Transverse colon (tissue), 4 donors: ENCODE measurements around the gene KLHL18. TPM values are rescaled to one million over a fixed set of nuclear protein-coding genes. Genes with fewer than 3 reads are reported as not detected.
"Not testable (repeated sequence)": the region's sequence is repeated elsewhere in the genome, so short reads cannot be mapped to it uniquely, and the experiment has no call there.

ENCODE experiments used
- DNase-seq: peaks from one replicate; pipeline ENCODE4 v3.0.0-alpha.2; 2019
- H3K27ac ChIP-seq, 4 donors: fragments of 200-600 bp; sonication (generic); 2 replicates each; pipeline ENCODE4 v1.5.1; 2016 to 2018; ENCODE audit warnings: inconsistent platforms in 4 of 4
- H3K27me3 ChIP-seq: fragments of 200-600 bp; sonication (generic); 2 replicates; pipeline ENCODE4 v1.5.1; 2017; ENCODE audit warnings: inconsistent platforms
- H3K36me3 ChIP-seq, 4 donors: fragments of 200-600 bp; sonication (generic); 2 replicates each; pipeline ENCODE4 v1.5.1; 2017 to 2019; ENCODE audit warnings: inconsistent platforms in 4 of 4
- H3K4me1 ChIP-seq, 4 donors: fragments of 200-600 bp; sonication (generic); 2 replicates each; pipeline ENCODE4 v1.5.1; 2017 to 2020; ENCODE audit warnings: inconsistent platforms in 4 of 4
- H3K4me3 ChIP-seq, 4 donors: fragments of 200-600 bp; sonication (generic); 1 replicate in 1 of 4; 2 replicates in 3 of 4; pipeline versions ENCODE4 v1.5.1 to v1.6.1; 2017 to 2019; ENCODE audit warnings: inconsistent platforms in 4 of 4
- H3K9me3 ChIP-seq, 2 donors: fragments of 200-600 bp; sonication (generic); 2 replicates each; pipeline ENCODE4 v1.5.1; 2017 to 2019; ENCODE audit warnings: inconsistent platforms in 2 of 2
- EP300 ChIP-seq: sonication (generic); formaldehyde crosslinking; IDR thresholded peaks from one replicate; pipeline ENCODE4 v1.6.1; 2017; ENCODE audit warnings: antibody characterized with exemption, low read depth
- POLR2A ChIP-seq: fragments of 450-650 bp; IDR thresholded peaks from one replicate; pipeline ENCODE4 v1.6.1; 2016; ENCODE audit warnings: antibody characterized with exemption, mild to moderate bottlenecking, moderate library complexity
- POLR2AphosphoS5 ChIP-seq, 3 donors: sonication (generic); formaldehyde crosslinking; IDR thresholded peaks; one replicate each; pipeline ENCODE4 v1.6.1; 2016; ENCODE audit warnings: antibody characterized with exemption in 3 of 3
- WGBS, 2 donors: methylation state at CpG; one replicate each; pipeline ENCODE4 v1.1.5; 2018; ENCODE audit warnings: low coverage in 1 of 2; 5-methylcytosine and 5-hydroxymethylcytosine counted together
- in situ Hi-C, 4 donors: fragments of 200-750 bp; cut with MboI; loops; one replicate each; pipeline versions ENCODE4 v1.15.0 to v1.15.1; 2017; ENCODE audit warnings: low sequenced_read_pairs in 3 of 4, low pct_ligation_motif_present in 1 of 4, low pct_unique_long_range_greater_than_20kb in 1 of 4
- intact Hi-C: fragments of 100-400 bp; cut with DNase I; formaldehyde crosslinking; loops from one replicate; pipeline ENCODE4 v1.15.1; 2023; ENCODE audit warnings: low total_unique reads
- total RNA-seq, 4 donors: library from RNA; depleted of rRNA; stranded (reverse); fragments of >200 nt; gene quantifications; one replicate each; pipeline ENCODE4 v1.1.0, GENCODE V29; 2016
- TF ChIP-seq, protein P1 (sequence below), 5 experiments: fragments of 200-600 bp in 3 of 5; fragments of 450-650 bp in 2 of 5; sonication (generic) in 3 of 5; IDR thresholded peaks; 1 replicate in 2 of 5; 2 replicates in 3 of 5; pipeline ENCODE4 v1.5.1; 2016 to 2017; ENCODE audit warnings: antibody characterized with exemption in 5 of 5, inconsistent platforms in 3 of 5, mild to moderate bottlenecking in 2 of 5, moderate library complexity in 1 of 5

The KLHL18 gene
- total RNA-seq, 4 donors from 2014 or later = 12.2 to 48.6 (median 14.5) TPM

DNA sequence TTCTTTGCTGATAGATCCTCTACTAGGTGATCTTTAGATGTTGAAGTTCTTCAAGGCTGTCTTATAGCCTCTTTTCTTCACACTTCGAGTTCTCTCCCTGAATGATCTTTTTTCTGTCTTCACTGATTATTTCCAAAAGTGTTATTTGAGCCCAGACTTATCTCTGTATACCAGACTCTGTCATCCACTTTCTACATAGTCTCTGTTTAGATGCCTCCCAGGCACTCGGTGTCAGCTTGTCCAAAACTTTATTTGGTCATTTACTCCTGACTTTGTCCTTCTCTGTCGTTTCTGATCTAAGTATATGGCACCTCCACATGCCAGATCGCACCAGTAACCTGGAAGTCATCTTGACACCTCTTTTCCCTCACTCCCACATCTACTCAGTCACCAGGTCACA lies 27.6 kb downstream of the KLHL18 start:
- Histone ChIP-seq H3K36me3 (no peaks in the 10 kb centered on the region), H3K4me1 (peaks cover 0 to 15% (median 0%) of the 10 kb centered on the region in 4 donors), H3K27ac (no peak overlapping the region), H3K4me3 (no peak overlapping the region), H3K9me3 (no peaks in the 10 kb centered on the region), H3K27me3 (no peaks in the 10 kb centered on the region)
- intact Hi-C loops = no loop called here
- WGBS, 2 donors = 85 to 90% methylated on average over 3 to 4 of the region's 4 CpGs
- in situ Hi-C loops = no loop called here
- DNase-seq = no peak
- TF ChIP-seq POLR2A (no peak), EP300 (no peak), POLR2AphosphoS5 (IDR thresholded peaks at IDR 0.05) (no peak)
- TF ChIP-seq, protein P1, sequence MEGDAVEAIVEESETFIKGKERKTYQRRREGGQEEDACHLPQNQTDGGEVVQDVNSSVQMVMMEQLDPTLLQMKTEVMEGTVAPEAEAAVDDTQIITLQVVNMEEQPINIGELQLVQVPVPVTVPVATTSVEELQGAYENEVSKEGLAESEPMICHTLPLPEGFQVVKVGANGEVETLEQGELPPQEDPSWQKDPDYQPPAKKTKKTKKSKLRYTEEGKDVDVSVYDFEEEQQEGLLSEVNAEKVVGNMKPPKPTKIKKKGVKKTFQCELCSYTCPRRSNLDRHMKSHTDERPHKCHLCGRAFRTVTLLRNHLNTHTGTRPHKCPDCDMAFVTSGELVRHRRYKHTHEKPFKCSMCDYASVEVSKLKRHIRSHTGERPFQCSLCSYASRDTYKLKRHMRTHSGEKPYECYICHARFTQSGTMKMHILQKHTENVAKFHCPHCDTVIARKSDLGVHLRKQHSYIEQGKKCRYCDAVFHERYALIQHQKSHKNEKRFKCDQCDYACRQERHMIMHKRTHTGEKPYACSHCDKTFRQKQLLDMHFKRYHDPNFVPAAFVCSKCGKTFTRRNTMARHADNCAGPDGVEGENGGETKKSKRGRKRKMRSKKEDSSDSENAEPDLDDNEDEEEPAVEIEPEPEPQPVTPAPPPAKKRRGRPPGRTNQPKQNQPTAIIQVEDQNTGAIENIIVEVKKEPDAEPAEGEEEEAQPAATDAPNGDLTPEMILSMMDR (IDR thresholded peaks at IDR 0.05) = no peak

DNA sequence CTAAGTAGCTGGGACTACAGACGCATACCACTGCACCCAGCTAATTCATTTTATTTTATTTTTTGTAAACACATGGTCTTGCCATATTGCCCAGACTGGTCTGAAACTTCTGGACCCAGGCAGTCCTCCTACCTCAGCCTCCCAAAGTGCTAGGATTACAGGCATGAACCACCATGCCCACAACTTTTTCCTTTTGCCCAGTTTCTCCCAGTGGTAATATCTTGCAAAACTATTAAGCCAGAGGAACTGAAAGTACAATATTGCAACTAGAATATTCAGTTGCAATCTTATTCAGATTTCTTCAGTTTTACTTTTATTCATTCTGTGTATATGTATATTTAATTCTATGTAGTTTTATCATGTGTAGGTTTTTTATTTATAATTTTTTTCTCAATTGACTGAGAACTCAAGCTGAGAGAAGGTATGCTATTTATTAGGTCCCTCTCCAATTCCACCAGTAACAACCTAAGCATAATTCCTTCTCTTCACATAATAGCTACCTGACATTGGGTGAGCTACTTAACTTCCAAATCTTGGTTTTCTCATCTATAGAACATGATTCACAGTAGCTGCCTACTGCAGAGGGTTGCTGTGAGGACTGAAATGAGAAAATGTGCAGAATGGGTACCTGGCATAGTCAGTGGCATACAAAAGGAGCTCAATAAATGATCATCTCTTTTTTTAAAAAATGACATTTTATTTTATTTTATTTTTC lies 30.8 kb downstream of the KLHL18 start:
- Histone ChIP-seq H3K27me3 (no peaks in the 10 kb centered on the region), H3K4me1 (peaks cover 0 to 19% (median 0%) of the 10 kb centered on the region in 4 donors), H3K4me3 (no peak overlapping the region), H3K27ac (no peak overlapping the region), H3K36me3 (no peaks in the 10 kb centered on the region), H3K9me3 (no peaks in the 10 kb centered on the region)
- intact Hi-C loops (no loop called here), in situ Hi-C loops (no loop called here)
- WGBS, 2 donors = 84 to 100% methylated on average over 1 of the region's 1 CpG
- DNase-seq = no peak
- TF ChIP-seq, protein P1 (IDR thresholded peaks at IDR 0.05) = no peak
- TF ChIP-seq EP300 (no peak), POLR2AphosphoS5 (IDR thresholded peaks at IDR 0.05) (no peak), POLR2A (no peak)

DNA sequence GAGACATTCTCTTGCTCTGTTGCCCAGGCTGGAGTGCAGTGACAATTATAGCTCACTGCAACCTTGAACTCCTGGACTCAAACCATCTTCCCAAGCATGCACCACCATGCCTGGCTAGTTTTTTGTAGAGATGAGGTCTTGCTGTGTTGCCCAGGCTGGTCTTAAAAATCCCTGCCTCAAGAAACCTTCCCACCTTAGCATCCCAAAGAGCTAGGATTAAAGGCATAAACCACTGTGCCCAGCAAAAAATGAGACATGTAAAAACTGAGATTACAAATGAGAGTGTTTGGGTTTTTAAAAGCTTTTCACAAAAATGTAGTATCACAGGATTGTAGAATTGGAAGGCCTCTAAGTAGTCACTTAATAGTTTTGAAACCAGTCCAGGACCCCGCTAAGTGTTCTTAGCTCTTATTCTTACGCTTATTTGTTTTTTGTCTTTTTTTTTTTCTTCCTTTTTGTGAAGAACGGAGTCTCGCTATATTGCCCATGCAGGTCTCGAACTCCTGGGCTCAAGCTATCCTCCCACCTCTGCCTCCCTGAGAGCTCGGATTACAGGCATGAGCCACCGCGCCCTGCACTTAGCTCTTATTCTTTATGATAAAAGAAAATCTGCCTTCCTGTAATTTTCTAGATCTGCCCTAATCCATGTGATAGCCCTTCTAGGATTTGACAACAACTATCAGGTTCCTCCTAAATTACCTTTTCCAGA lies 31.5 kb downstream of the KLHL18 start:
- intact Hi-C loops = no loop called here
- peaks cover 0 to 23% (median 5%) of the 10 kb centered on the region in 4 donors for H3K4me1 ChIP-seq
- H3K27ac ChIP-seq = no peak overlapping the region
- no peak overlapping the region for H3K4me3 ChIP-seq
- TF ChIP-seq POLR2A = no peak
- no peak for TF ChIP-seq POLR2AphosphoS5 (IDR thresholded peaks at IDR 0.05)
- TF ChIP-seq, protein P1 (IDR thresholded peaks at IDR 0.05) = no peak
- no peak for TF ChIP-seq EP300
- no peaks in the 10 kb centered on the region for H3K27me3 ChIP-seq
- in situ Hi-C loops = no loop called here
- WGBS, 2 donors = 95 to 97% methylated on average over 6 to 8 of the region's 8 CpGs
- no peak for DNase-seq
- no peaks in the 10 kb centered on the region for H3K9me3 ChIP-seq
- no peaks in the 10 kb centered on the region for H3K36me3 ChIP-seq

DNA sequence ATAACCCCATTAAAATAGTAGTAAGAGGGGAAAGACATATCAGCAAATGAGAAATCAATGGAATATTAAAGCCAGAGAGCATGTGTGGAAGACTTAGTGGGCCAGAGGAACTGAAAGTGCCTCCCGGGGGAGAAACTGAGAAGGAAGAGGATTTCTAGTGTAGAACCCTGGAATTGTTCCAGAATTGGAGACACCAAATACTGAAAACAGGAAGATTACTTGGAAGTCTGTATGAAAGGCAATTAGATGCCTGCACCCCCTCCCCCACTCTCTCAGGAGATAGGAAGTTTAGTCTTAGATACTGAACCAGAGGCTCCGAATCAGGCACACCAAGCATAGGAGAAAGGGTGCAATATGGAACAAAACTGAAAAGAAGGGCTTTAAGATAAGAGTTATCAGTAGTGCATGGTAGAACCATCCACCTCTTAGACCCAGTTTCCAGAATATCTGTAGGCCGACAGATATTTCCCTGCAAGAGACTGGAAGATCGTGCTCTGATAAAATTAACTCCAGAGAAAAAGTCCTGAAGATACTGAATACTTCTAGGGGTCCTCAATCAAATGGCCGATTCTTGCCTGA lies 32.4 kb downstream of the KLHL18 start:
- peak; percentile 20 for DNase-seq
- in situ Hi-C loops = no loop called here
- TF ChIP-seq EP300 (no peak), POLR2AphosphoS5 (IDR thresholded peaks at IDR 0.05) (no peak), POLR2A (no peak)
- TF ChIP-seq, protein P1 (IDR thresholded peaks at IDR 0.05) = no peak
- H3K4me3 ChIP-seq = no peak overlapping the region
- peaks cover 0 to 23% (median 5%) of the 10 kb centered on the region in 4 donors for H3K4me1 ChIP-seq
- H3K27ac ChIP-seq = no peak overlapping the region
- H3K27me3 ChIP-seq = no peaks in the 10 kb centered on the region
- H3K36me3 ChIP-seq = peaks cover 0 to under 1% (median 0%) of the 10 kb centered on the region in 4 donors
- intact Hi-C loops = no loop called here
- 70 to 84% methylated on average over 2 to 5 of the region's 5 CpGs for WGBS, 2 donors
- H3K9me3 ChIP-seq = no peaks in the 10 kb centered on the region

GRCh38 chr3:47316151-47316550 lies 33.4 kb downstream of the KLHL18 start:
- H3K27ac ChIP-seq, H3K9me3 ChIP-seq, H3K27me3 ChIP-seq, DNase-seq, H3K4me3 ChIP-seq, in situ Hi-C loops, intact Hi-C loops: not testable (repeated sequence)
- H3K4me1 ChIP-seq = peaks cover 0 to 23% (median 5%) of the 10 kb centered on the region in 4 donors
- H3K36me3 ChIP-seq = peaks cover 0 to 11% (median 0%) of the 10 kb centered on the region in 4 donors
- whole genome bisulfite sequencing, 2 donors = 100% methylated on average over 1 of the region's 1 CpG; no CpG with 5 or more reads in 1 of the 2 donors
